Liver (tissue), 9 donors: ENCODE results near the gene PPFIBP2. TPM values are rescaled to one million over a fixed set of nuclear protein-coding genes. Genes with fewer than 3 reads are reported as not detected.

Source experiments
- DNase-seq: peaks from one replicate; pipeline ENCODE4 v3.0.0-alpha.2; 2017; ENCODE audit warnings: low spot score
- H3K27ac ChIP-seq, 2 donors: one replicate each; pipeline ENCODE4 v1.7.0; 2013; ENCODE audit warnings: inconsistent platforms in 2 of 2, low read length in 2 of 2, control low read depth in 1 of 2, low read depth in 1 of 2, mild to moderate bottlenecking in 1 of 2
- H3K27me3 ChIP-seq, 4 donors: one replicate each; pipeline versions ENCODE4 v1.6.1 to v1.7.0; 2013; ENCODE audit warnings: low read length in 3 of 4, inconsistent platforms in 1 of 4, mild to moderate bottlenecking in 1 of 4, moderate library complexity in 1 of 4; ENCODE audit not compliant: control insufficient read depth in 4 of 4, insufficient read depth in 4 of 4
- H3K36me3 ChIP-seq, 4 donors: one replicate each; pipeline versions ENCODE4 v1.6.1 to v1.7.0; 2013; ENCODE audit warnings: low read length in 3 of 4, mild to moderate bottlenecking in 3 of 4, low read depth in 1 of 4, moderate library complexity in 1 of 4; ENCODE audit not compliant: control insufficient read depth in 4 of 4, insufficient read depth in 3 of 4
- H3K4me1 ChIP-seq, 4 donors: one replicate each; pipeline versions ENCODE4 v1.6.1 to v1.7.0; 2013; ENCODE audit warnings: low read length in 3 of 4, mild to moderate bottlenecking in 3 of 4, moderate library complexity in 1 of 4; ENCODE audit not compliant: control insufficient read depth in 4 of 4, insufficient read depth in 4 of 4
- H3K4me3 ChIP-seq, 3 donors: one replicate each; pipeline versions ENCODE4 v1.6.1 to v1.7.0; 2013; ENCODE audit warnings: low read length in 3 of 3, control low read depth in 1 of 3, low read depth in 1 of 3, mild to moderate bottlenecking in 1 of 3
- H3K9ac ChIP-seq, 2 donors: one replicate each; pipeline ENCODE4 v1.7.0; 2013; ENCODE audit warnings: low read length in 2 of 2, mild to moderate bottlenecking in 2 of 2, moderate library complexity in 2 of 2, control low read depth in 1 of 2, low read depth in 1 of 2
- H3K9me3 ChIP-seq, 4 donors: one replicate each; pipeline versions ENCODE4 v1.6.1 to v1.7.0; 2013; ENCODE audit warnings: low read length in 3 of 4; ENCODE audit not compliant: control insufficient read depth in 4 of 4
- ATF3 ChIP-seq: IDR thresholded peaks from 2 replicates; pipeline ENCODE4 v1.6.1; 2016; ENCODE audit warnings: antibody characterized with exemption
- EGR1 ChIP-seq, 2 donors: IDR thresholded peaks; 2 replicates each; pipeline ENCODE4 v1.6.1; 2016 to 2018; ENCODE audit warnings: antibody characterized with exemption in 2 of 2, low read depth in 2 of 2
- FOXA1 ChIP-seq: IDR thresholded peaks from 2 replicates; pipeline ENCODE4 v1.6.1; 2016; ENCODE audit warnings: antibody characterized with exemption
- FOXA2 ChIP-seq: IDR thresholded peaks from 2 replicates; pipeline ENCODE4 v1.6.1; 2016; ENCODE audit warnings: antibody characterized with exemption
- GABPA ChIP-seq, 2 donors: IDR thresholded peaks in 1 of 2; conservative IDR thresholded peaks in 1 of 2; 2 replicates each; pipeline ENCODE4 v1.6.1; 2016; ENCODE audit warnings: antibody characterized with exemption in 2 of 2, mild to moderate bottlenecking in 1 of 2, moderate library complexity in 1 of 2
- HNF4A ChIP-seq, 2 donors: conservative IDR thresholded peaks; 2 replicates each; pipeline ENCODE4 v1.6.1; 2016; ENCODE audit warnings: antibody characterized with exemption in 2 of 2, mild to moderate bottlenecking in 2 of 2
- HNF4G ChIP-seq: IDR thresholded peaks from 2 replicates; pipeline ENCODE4 v1.6.1; 2016; ENCODE audit warnings: antibody characterized with exemption
- JUND ChIP-seq, 2 donors: IDR thresholded peaks; 2 replicates each; pipeline ENCODE4 v1.6.1; 2016; ENCODE audit warnings: antibody characterized with exemption in 2 of 2
- RAD21 ChIP-seq, 2 donors: IDR thresholded peaks; 2 replicates each; pipeline ENCODE4 v1.6.1; 2016; ENCODE audit warnings: antibody characterized with exemption in 2 of 2, mild to moderate bottlenecking in 2 of 2
- RXRA ChIP-seq, 2 donors: IDR thresholded peaks; 2 replicates each; pipeline ENCODE4 v1.6.1; 2017 to 2018; ENCODE audit warnings: antibody characterized with exemption in 2 of 2, mild to moderate bottlenecking in 1 of 2
- SP1 ChIP-seq: IDR thresholded peaks from 2 replicates; pipeline ENCODE4 v1.6.1; 2018; ENCODE audit warnings: antibody characterized with exemption, mild to moderate bottlenecking
- TAF1 ChIP-seq: conservative IDR thresholded peaks from 2 replicates; pipeline ENCODE4 v1.6.1; 2016; ENCODE audit warnings: antibody characterized with exemption, mild to moderate bottlenecking
- YY1 ChIP-seq: IDR thresholded peaks from 2 replicates; pipeline ENCODE4 v1.6.1; 2016; ENCODE audit warnings: antibody characterized with exemption, mild to moderate bottlenecking
- ZBTB33 ChIP-seq: IDR thresholded peaks from 2 replicates; pipeline ENCODE4 v1.6.1; 2016; ENCODE audit warnings: antibody characterized with exemption
- WGBS: extraction: QIAGEN DNeasy Blood & Tissue Kit; methylation state at CpG from one replicate; pipeline ENCODE4 v1.1.7; 2013; 5-methylcytosine and 5-hydroxymethylcytosine counted together
- polyA plus RNA-seq, 2 donors: library from polyadenylated mRNA; stranded (reverse) in 1 of 2; unstranded in 1 of 2; fragments of 200-250 nt in 1 of 2; fragments of >200 nt in 1 of 2; fragmentation: Nextera tagmentation in 1 of 2; extraction: Ambion mirVana in 1 of 2; gene quantifications; one replicate each; pipeline versions ENCODE4 v1.2.1 to v1.2.3, GENCODE V29; 2013 to 2015
- total RNA-seq, 2 donors: library from RNA; depleted of rRNA; stranded (reverse); fragments of >200 nt; gene quantifications; one replicate each; pipeline ENCODE4 v1.2.3, GENCODE V29; 2014
- TF ChIP-seq, protein P1 (sequence below): fragments of 150-350 bp; IDR thresholded peaks from 2 replicates; pipeline ENCODE4 v1.5.1; 2017; ENCODE audit warnings: improper control_type of control experiment, low read depth, low read length; ENCODE audit not compliant: missing input control
- TF ChIP-seq, protein P2 (sequence below): IDR thresholded peaks from 2 replicates; pipeline ENCODE4 v1.6.1; 2016; ENCODE audit warnings: antibody characterized with exemption
- TF ChIP-seq, protein P3 (sequence below): IDR thresholded peaks from 2 replicates; pipeline ENCODE4 v1.6.1; 2016; ENCODE audit warnings: antibody characterized with exemption, mild to moderate bottlenecking
- donor health status: healthy.
- donor health status: healthy.
- donor health status: healthy.
- donor health status: healthy.
- donor health status: healthy.

PPFIBP2 gene
- total and polyA plus RNA-seq, 4 donors = 19.6 to 80.0 (median 23.2) TPM

GRCh38 chr11:7469351-7469865 is 44.4 kb upstream of the PPFIBP2 start (continued):
- no peak for TF ChIP-seq ATF3
- TF ChIP-seq HNF4A (conservative IDR thresholded peaks at IDR 0.05) = no peak
- no peak for TF ChIP-seq HNF4G
- TF ChIP-seq GABPA (IDR thresholded peaks at IDR 0.05 in 1 of 2, conservative IDR thresholded peaks at IDR 0.05 in 1 of 2) = no peak
- TF ChIP-seq YY1 = no peak
- no peak for TF ChIP-seq FOXA1
- TF ChIP-seq FOXA2 = no peak

- no peaks in the 10 kb centered on the region for H3K4me1 ChIP-seq
- TF ChIP-seq RXRA (IDR thresholded peaks at IDR 0.05) (no peak), ATF3 (no peak), FOXA2 (no peak), FOXA1 (no peak), HNF4A (conservative IDR thresholded peaks at IDR 0.05) (no peak), EGR1 (IDR thresholded peaks at IDR 0.05; ENCODE audit: low read depth in 2 of 2) (no peak), JUND (IDR thresholded peaks at IDR 0.05) (no peak), SP1 (no peak), HNF4G (no peak), ZBTB33 (no peak), GABPA (IDR thresholded peaks at IDR 0.05 in 1 of 2, conservative IDR thresholded peaks at IDR 0.05 in 1 of 2) (no peak), RAD21 (IDR thresholded peaks at IDR 0.05) (no peak), TAF1 (no peak)
- TF ChIP-seq, protein P1, sequence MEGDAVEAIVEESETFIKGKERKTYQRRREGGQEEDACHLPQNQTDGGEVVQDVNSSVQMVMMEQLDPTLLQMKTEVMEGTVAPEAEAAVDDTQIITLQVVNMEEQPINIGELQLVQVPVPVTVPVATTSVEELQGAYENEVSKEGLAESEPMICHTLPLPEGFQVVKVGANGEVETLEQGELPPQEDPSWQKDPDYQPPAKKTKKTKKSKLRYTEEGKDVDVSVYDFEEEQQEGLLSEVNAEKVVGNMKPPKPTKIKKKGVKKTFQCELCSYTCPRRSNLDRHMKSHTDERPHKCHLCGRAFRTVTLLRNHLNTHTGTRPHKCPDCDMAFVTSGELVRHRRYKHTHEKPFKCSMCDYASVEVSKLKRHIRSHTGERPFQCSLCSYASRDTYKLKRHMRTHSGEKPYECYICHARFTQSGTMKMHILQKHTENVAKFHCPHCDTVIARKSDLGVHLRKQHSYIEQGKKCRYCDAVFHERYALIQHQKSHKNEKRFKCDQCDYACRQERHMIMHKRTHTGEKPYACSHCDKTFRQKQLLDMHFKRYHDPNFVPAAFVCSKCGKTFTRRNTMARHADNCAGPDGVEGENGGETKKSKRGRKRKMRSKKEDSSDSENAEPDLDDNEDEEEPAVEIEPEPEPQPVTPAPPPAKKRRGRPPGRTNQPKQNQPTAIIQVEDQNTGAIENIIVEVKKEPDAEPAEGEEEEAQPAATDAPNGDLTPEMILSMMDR = no peak
- TF ChIP-seq, protein P2, sequence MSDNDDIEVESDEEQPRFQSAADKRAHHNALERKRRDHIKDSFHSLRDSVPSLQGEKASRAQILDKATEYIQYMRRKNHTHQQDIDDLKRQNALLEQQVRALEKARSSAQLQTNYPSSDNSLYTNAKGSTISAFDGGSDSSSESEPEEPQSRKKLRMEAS = no peak
- no peak for DNase-seq
- H3K27me3 ChIP-seq = no peaks in the 10 kb centered on the region
- peaks cover 0 to 9% (median 3%) of the 10 kb centered on the region in 4 donors for H3K36me3 ChIP-seq
- H3K9me3 ChIP-seq = no peaks in the 10 kb centered on the region
- no peak overlapping the region for H3K4me3 ChIP-seq
- no peak overlapping the region for H3K27ac ChIP-seq
- no peak overlapping the region for H3K9ac ChIP-seq
- WGBS = 91% methylated on average over 7 of the region's 7 CpGs
Observed at GRCh38 chr11:7471071-7471470, 42.7 kb upstream of the PPFIBP2 start.

GRCh38 chr11:7473717-7474116 is 40.1 kb upstream of the PPFIBP2 start:
- H3K9ac ChIP-seq = no peak overlapping the region
- H3K4me3 ChIP-seq = no peak overlapping the region
- no peaks in the 10 kb centered on the region for H3K27me3 ChIP-seq
- 91% methylated on average over 1 of the region's 1 CpG for WGBS
- no peaks in the 10 kb centered on the region for H3K4me1 ChIP-seq
- H3K36me3 ChIP-seq = no peaks in the 10 kb centered on the region
- no peaks in the 10 kb centered on the region for H3K9me3 ChIP-seq
- H3K27ac ChIP-seq = no peak overlapping the region
- no peak for DNase-seq
- TF ChIP-seq RXRA (IDR thresholded peaks at IDR 0.05) (no peak), RAD21 (IDR thresholded peaks at IDR 0.05) (no peak), JUND (IDR thresholded peaks at IDR 0.05) (no peak), ATF3 (no peak), HNF4G (no peak), FOXA1 (no peak)
- TF ChIP-seq, protein P1 = no peak
- TF ChIP-seq, protein P3, sequence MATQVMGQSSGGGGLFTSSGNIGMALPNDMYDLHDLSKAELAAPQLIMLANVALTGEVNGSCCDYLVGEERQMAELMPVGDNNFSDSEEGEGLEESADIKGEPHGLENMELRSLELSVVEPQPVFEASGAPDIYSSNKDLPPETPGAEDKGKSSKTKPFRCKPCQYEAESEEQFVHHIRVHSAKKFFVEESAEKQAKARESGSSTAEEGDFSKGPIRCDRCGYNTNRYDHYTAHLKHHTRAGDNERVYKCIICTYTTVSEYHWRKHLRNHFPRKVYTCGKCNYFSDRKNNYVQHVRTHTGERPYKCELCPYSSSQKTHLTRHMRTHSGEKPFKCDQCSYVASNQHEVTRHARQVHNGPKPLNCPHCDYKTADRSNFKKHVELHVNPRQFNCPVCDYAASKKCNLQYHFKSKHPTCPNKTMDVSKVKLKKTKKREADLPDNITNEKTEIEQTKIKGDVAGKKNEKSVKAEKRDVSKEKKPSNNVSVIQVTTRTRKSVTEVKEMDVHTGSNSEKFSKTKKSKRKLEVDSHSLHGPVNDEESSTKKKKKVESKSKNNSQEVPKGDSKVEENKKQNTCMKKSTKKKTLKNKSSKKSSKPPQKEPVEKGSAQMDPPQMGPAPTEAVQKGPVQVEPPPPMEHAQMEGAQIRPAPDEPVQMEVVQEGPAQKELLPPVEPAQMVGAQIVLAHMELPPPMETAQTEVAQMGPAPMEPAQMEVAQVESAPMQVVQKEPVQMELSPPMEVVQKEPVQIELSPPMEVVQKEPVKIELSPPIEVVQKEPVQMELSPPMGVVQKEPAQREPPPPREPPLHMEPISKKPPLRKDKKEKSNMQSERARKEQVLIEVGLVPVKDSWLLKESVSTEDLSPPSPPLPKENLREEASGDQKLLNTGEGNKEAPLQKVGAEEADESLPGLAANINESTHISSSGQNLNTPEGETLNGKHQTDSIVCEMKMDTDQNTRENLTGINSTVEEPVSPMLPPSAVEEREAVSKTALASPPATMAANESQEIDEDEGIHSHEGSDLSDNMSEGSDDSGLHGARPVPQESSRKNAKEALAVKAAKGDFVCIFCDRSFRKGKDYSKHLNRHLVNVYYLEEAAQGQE = no peak
